Mucosa of descending colon (tissue), 3 donors: ENCODE data around the gene CARD10. TPM values are rescaled to one million over a fixed set of nuclear protein-coding genes. Genes with fewer than 3 reads are reported as not detected.

ENCODE experiments used
- ATAC-seq: fragments of 200-7000 bp; cut with Tn5 transposase; one replicate; pipeline ENCODE4 v1.9.1; 2020; ENCODE audit warnings: mild to moderate bottlenecking, moderate library complexity
- DNase-seq, 3 donors: peaks; one replicate each; pipeline ENCODE4 v3.0.0-alpha.2; 2020
- H3K36me3 ChIP-seq: fragments of 200-600 bp; one replicate; pipeline ENCODE4 v1.8.0; 2021; ENCODE audit warnings: low read depth, mild to moderate bottlenecking
- H3K4me1 ChIP-seq: fragments of 200-600 bp; one replicate; pipeline ENCODE4 v1.8.0; 2021; ENCODE audit warnings: low read depth, mild to moderate bottlenecking
- H3K4me3 ChIP-seq: fragments of 200-600 bp; one replicate; pipeline ENCODE4 v1.8.0; 2021; ENCODE audit warnings: mild to moderate bottlenecking
- H3K9me3 ChIP-seq: fragments of 200-600 bp; one replicate; pipeline ENCODE4 v1.8.0; 2021; ENCODE audit warnings: mild to moderate bottlenecking
- CTCF ChIP-seq: fragments of 200-600 bp; IDR thresholded peaks from one replicate; pipeline ENCODE4 v1.8.0; 2022; ENCODE audit warnings: antibody characterized with exemption, mild to moderate bottlenecking
- intact Hi-C, 2 donors: fragments of 100-400 bp; cut with DNase I in 1 of 2; cut with micrococcal nuclease in 1 of 2; formaldehyde crosslinking; loops; one replicate each; pipeline versions ENCODE4 v1.11.0 to v1.11.1; 2022; cut with DNase I, micrococcal nuclease
- total RNA-seq, 3 donors: library from RNA; stranded (reverse); fragmentation: NEBNext Ultra II Directional in 2 of 3; extraction: Animal tissue kit (Norgen Biotek cat#: 25700) in 2 of 3; gene quantifications; one replicate each; pipeline versions ENCODE4 v1.2.1 to v1.2.4, GENCODE V29; 2021 to 2023
- donor health status: DM: no; HTN: no; CAD: no; lungs with moderate emphysema.
- donor health status: DM: no; HTN: no; CAD: no.
- donor health status: DM: no; HTN: yes; CAD: no.

The CARD10 gene
- total RNA-seq, 3 donors from 2014 or later: 43.3 to 74.1 (median 60.5) TPM

- ATAC-seq (no peak), DNase-seq (no peak)
- H3K36me3 ChIP-seq: no peaks in the 10 kb centered on the region
- H3K4me3 ChIP-seq: no peak overlapping the region
- TF ChIP-seq CTCF: no peak
- intact Hi-C loops: no loop called here
- peaks cover 10% of the 10 kb centered on the region for H3K4me1 ChIP-seq
- no peaks in the 10 kb centered on the region for H3K9me3 ChIP-seq
Observed at GRCh38 chr22:37481347-37481907, 37.8 kb downstream of the CARD10 start.

- TF ChIP-seq CTCF: no peak
- H3K4me3 ChIP-seq: no peak overlapping the region
- H3K36me3 ChIP-seq: no peaks in the 10 kb centered on the region
- intact Hi-C loops: no loop called here
- ATAC-seq (no peak), DNase-seq (no peak)
- no peaks in the 10 kb centered on the region for H3K9me3 ChIP-seq
- peaks cover 5% of the 10 kb centered on the region for H3K4me1 ChIP-seq
Observed at GRCh38 chr22:37480387-37481346, 38.5 kb downstream of the CARD10 start.

GRCh38 chr22:37479196-37479595 lies 40.0 kb downstream of the CARD10 start:
- H3K9me3 ChIP-seq: no peaks in the 10 kb centered on the region
- H3K4me3 ChIP-seq: no peak overlapping the region
- H3K36me3 ChIP-seq: no peaks in the 10 kb centered on the region
- DNase-seq (no peak), ATAC-seq (no peak)
- TF ChIP-seq CTCF: no peak
- H3K4me1 ChIP-seq: peaks cover 5% of the 10 kb centered on the region
- intact Hi-C loops: no loop called here

- ATAC-seq (no peak), DNase-seq (no peak)
- Histone ChIP-seq H3K4me1 (no peaks in the 10 kb centered on the region), H3K4me3 (no peak overlapping the region), H3K9me3 (no peaks in the 10 kb centered on the region), H3K36me3 (no peaks in the 10 kb centered on the region)
- intact Hi-C loops: no loop called here
- TF ChIP-seq CTCF: no peak
Observed at GRCh38 chr22:37476389-37477329, 42.6 kb downstream of the CARD10 start.

- ATAC-seq: no peak
- H3K9me3 ChIP-seq: no peaks in the 10 kb centered on the region
- H3K4me1 ChIP-seq: no peaks in the 10 kb centered on the region
- intact Hi-C loops: no loop called here
- no peaks in the 10 kb centered on the region for H3K36me3 ChIP-seq
- peak in 1 of 3 donors; percentile 33 for DNase-seq
- no peak overlapping the region for H3K4me3 ChIP-seq
- TF ChIP-seq CTCF: no peak
Observed at GRCh38 chr22:37474447-37475090, 44.6 kb downstream of the CARD10 start.
